H1 (cell line): Measurements from ENCODE around the gene BABAM2. TPM values are rescaled to one million over a fixed set of nuclear protein-coding genes. Genes with fewer than 3 reads are reported as not detected.

Experiments used
- ASH2L ChIP-seq: fragments of 200-600, 300-600 bp; sonication (generic); IDR thresholded peaks from one replicate; pipeline ENCODE4 v1.7.1; 2017; ENCODE audit warnings: low read length
- BRCA1 ChIP-seq: IDR thresholded peaks from 2 replicates; pipeline ENCODE4 v1.6.1; 2012; ENCODE audit warnings: low read depth, low read length, improper control_type of control experiment
- CBX8 ChIP-seq: fragments of 300-800, 300-1000 bp; sonication (generic); IDR thresholded peaks from 2 replicates; pipeline ENCODE4 v1.7.1; 2016; ENCODE audit warnings: low read depth, low read length, borderline replicate concordance
- EZH2 ChIP-seq: fragments of 200-600 bp; sonication (generic); IDR thresholded peaks from 2 replicates; pipeline ENCODE4 v1.7.1; 2012; ENCODE audit warnings: low read depth, mild to moderate bottlenecking, moderate library complexity, low read length, inconsistent platforms; ENCODE audit not compliant: severe bottlenecking
- RNF2 ChIP-seq: fragments of 200-900, 300-1000 bp; sonication (generic); IDR thresholded peaks from 2 replicates; pipeline ENCODE4 v1.7.1; 2016; ENCODE audit warnings: borderline replicate concordance, low read depth, mild to moderate bottlenecking, antibody characterized with exemption, low read length; ENCODE audit not compliant: poor library complexity, severe bottlenecking; ENCODE audit errors: missing control alignments
- SIX5 ChIP-seq: IDR thresholded peaks from 2 replicates; pipeline ENCODE4 v1.6.1; 2011; ENCODE audit warnings: mild to moderate bottlenecking, low read depth, low read length
- YY1 ChIP-seq: IDR thresholded peaks from 2 replicates; pipeline ENCODE4 v1.6.1; 2011; ENCODE audit warnings: low read depth, mild to moderate bottlenecking, low read length
- ZNF274 ChIP-seq: IDR thresholded peaks from 2 replicates; pipeline ENCODE4 v1.7.0; 2012; ENCODE audit warnings: low read length, borderline replicate concordance; ENCODE audit errors: extremely low read depth
- polyA plus RNA-seq, 7 experiments: library from polyadenylated mRNA; depleted of rRNA in 3 of 7; stranded (reverse) in 5 of 7; unstranded in 2 of 7; fragments of >200 nt in 5 of 7; fragments of 200-250 nt in 2 of 7; gene quantifications; 1 replicate in 5 of 7; 2 replicates in 1 of 7; 4 replicates in 1 of 7; pipeline versions ENCODE4 v1.2.1 to v1.2.3, GENCODE V29; 2011 to 2013; ENCODE audit warnings: missing spikeins in 2 of 7, mixed read lengths in 2 of 7
- total RNA-seq: library from RNA; stranded (reverse); fragmentation: NEBNext Ultra II Directional; extraction: Animal tissue kit (Norgen Biotek cat#: 25700); gene quantifications from 2 replicates; pipeline ENCODE4 v1.2.1, GENCODE V29; 2021

The BABAM2 gene
- total and polyA plus RNA-seq, 2 of the 8 experiments (the other 6 are each of a cell fraction or from before 2014, with no cell fraction given): 15.8 to 20.9 TPM

- TF ChIP-seq YY1: no peak
- no peak for TF ChIP-seq BRCA1
- no peak for TF ChIP-seq ZNF274
- TF ChIP-seq SIX5: no peak
- TF ChIP-seq RNF2: no peak
- no peak for TF ChIP-seq ASH2L
- no peak for TF ChIP-seq EZH2
- no peak for TF ChIP-seq CBX8
These were observed 361.8 kb downstream of the BABAM2 start (continued) for GRCh38 chr2:28252311-28252710.
